ENCODE measurements around the gene SLC25A24.
"Not testable (repeated sequence)": the region's sequence is repeated elsewhere in the genome, so short reads cannot be mapped to it uniquely, and the experiment has no call there.

SLC25A24 gene

DNA sequence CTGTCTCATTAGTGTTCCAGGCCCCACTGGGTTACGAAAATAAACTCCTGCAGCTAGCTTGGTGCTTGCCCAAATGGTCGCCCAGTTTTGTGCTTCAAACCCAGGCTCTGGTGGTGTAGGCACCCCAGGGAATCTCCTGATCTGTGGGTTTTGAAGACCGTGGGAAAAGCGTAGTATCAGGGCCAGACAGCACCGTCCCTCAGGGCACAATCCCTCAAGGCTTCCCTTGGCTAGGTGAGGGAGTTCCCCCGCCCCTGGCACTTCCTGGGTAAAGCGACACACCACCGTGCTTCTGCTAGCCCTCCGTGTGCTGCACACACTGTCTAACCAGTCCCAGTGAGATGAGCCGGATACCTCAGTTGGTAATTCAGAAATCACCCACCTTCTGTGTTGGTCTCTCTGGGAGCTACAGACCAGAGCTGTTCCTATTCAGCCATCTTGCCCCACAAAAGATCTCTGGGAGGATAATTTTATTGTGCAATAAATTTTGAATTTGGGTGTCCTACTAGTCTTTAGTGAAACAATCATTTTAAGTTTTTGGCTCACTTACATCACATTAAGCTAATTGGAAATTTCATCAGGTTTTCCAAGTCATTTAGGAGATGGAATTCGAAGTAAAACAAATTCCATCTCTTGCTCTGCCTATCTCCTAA lies 9.4 kb upstream of the SLC25A24 start:
- no peak for DNase-seq

DNA sequence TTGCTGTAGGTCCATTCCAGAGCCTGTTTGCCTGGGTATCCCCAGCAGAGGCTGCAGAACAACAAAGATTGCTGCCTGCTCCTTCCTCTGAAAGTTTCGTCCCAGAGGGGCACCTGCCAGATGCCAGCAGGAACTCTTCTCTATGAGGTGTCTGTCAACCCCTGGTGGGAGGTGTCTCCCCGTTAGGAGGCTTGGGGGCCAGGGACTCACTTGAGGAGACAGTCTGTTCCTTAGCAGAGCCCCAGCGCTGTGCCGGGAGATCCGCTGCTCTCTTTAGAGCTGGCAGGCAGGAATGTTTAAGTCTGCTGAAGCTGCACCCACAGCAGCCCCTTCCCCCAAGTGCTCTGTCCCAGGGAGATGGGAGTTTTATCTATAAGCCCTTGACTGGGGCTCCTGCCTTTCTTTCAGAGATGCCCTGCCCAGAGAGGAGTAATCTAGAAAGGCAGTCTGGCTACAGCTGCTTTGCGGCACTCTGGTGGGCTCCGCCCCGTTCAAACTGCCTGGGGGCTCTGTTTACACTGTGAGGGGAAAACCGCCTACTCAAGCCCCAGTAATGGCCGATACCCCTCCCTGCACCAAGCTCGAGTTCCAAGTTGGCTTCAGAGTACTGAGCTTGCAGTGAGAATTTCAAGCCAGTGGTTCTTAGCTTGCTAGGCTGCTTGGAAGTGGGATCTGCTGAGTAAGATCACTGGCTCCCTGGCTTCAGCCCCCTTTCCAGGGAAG lies 8.7 kb upstream of the SLC25A24 start:
- peak in 1 of 2 experiments; percentile 21 for DNase-seq
- TF ChIP-seq GATA1 (IDR thresholded peaks at IDR 0.05; ENCODE audit: low read depth, low read length) (no peak), POLR2A (IDR thresholded peaks at IDR 0.05; ENCODE audit: low read length) (no peak)

More for the DNA sequence above, 9.4 kb upstream of the SLC25A24 start:
- TF ChIP-seq GATA1 (IDR thresholded peaks at IDR 0.05; ENCODE audit: low read depth, low read length) (no peak), POLR2A (IDR thresholded peaks at IDR 0.05; ENCODE audit: low read length) (no peak)

DNA sequence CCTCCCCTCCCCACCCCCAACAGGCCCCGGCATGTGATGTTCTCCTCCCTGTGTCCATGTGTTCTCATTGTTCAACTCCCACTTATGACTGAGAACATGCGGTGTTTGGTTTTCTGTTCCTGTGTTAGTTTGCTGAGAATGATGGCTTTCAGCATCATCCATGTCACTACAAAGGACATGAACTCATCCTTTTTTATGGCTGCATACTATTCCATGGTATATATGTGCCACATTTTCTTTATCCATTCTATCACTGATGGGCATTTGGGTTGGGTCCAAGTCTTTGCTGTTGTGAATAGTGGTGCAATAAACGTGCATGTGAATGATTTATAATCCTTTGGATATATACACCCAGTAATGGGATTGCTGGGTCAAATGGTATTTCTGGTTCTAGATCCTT lies 3.4 kb upstream of the SLC25A24 start:
- not testable (repeated sequence) for DNase-seq

DNA sequence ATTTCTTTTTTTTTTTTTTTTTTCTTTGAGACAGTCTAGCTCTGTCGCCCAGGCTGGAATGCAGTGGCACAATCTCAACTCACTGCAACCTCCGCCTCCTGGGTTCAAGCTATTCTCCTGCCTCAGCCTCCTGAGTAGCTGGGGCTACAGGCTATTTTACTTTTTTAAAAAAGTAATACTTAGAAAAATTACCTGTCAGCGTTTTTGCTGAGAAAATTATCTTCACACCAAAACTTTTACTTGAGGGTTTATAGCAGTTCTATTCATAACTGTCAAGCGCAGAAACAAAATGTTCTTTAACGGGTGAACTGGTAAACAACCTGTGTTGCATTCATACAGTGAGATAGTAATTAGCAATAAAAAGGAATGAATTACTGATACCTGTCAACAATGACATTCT lies 1.5 kb upstream of the SLC25A24 start:
- TF ChIP-seq GATA1 (IDR thresholded peaks at IDR 0.05; ENCODE audit: low read depth, low read length) (no peak), POLR2A (IDR thresholded peaks at IDR 0.05; ENCODE audit: low read length) (no peak)
- DNase-seq: no peak

DNA sequence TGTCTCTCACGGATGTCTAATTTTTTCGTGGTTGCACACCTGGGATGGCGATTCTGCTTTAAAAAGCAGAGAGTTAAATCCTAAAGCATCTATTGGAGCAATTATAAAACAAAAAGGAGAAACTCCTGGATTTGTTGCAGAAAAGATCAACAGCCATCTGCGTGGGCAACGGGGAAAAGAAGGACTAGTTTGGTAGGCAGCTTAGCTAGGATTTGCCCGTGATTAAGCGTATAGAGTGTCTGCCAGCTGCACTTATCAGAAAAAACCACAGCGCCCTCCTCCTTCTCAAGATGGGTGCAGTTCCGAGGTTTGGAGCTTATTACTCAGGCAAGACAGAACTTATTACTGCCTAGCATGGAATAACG lies 526 bp upstream of the SLC25A24 start:
- TF ChIP-seq GATA1 (IDR thresholded peaks at IDR 0.05; ENCODE audit: low read depth, low read length) (no peak), POLR2A (IDR thresholded peaks at IDR 0.05; ENCODE audit: low read length) (no peak)
- peak; percentile 44 for DNase-seq

DNA sequence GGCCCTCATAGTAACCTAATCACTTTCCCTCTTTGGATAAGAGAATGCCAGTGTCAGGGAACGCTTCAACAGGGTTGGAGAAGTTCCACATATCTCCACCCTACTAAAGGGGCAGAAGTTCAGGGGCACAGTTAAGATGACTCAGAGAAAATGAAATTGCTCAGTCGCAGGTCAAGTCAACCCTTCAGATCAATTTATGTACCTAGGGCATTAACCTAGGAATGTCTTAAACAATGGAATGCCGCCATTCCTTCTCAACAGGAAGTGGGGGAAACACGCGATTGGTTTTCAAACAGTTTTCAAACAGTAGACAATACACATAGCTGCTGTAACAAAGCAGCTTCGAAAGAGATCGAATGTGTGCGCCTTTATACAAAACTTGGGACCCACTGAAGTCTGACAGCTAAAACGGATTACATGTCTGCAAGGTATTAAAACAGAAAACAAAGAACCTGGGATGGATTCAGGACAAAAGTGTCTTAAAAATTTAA lies 897 bp downstream of the SLC25A24 start:
- TF ChIP-seq POLR2A (IDR thresholded peaks at IDR 0.05; ENCODE audit: low read length): no peak
- no peak for TF ChIP-seq GATA1 (IDR thresholded peaks at IDR 0.05; ENCODE audit: low read depth, low read length)
- DNase-seq: no peak

DNA sequence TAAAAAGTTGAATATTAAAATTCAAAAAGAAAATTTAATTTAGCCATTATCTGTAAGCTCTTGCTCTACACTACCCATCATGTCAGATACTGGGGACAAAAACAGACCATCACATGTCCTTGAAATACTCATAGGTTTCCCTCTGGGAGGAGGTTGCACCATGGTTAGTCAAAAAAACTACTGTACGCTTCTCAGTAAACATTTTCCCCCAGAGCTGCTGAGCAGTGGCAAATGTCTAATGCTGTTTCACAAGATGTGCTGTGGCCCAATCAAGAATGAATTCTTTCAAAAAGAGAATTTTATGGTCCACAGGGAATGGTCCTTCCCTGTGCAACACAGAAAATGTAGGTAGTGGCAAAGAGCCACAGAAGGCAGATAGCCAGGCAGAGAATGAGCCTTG lies 6.1 kb downstream of the SLC25A24 start:
- no peak for TF ChIP-seq GATA1 (IDR thresholded peaks at IDR 0.05; ENCODE audit: low read depth, low read length)
- TF ChIP-seq POLR2A (IDR thresholded peaks at IDR 0.05; ENCODE audit: low read length): no peak
- no peak for DNase-seq

DNA sequence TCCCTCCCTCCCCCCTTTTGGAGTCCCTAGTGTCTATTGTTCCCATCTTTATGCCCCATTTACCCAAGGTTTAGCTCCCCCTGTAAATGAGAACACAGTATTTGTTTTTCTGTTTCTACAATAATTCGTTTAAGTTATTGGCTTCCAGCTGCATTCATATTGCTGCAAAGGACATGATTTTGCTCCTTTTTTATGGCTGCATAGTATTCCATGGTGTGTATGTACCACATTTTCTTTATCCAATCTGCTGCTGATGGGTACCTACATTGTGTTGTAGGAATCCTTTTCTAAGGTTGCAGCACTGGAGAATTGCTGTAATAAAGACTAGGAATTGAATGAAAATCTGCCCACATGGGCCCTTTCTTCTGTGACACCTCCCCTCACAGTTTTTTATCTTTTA lies 6.8 kb downstream of the SLC25A24 start:
- TF ChIP-seq GATA1 (IDR thresholded peaks at IDR 0.05; ENCODE audit: low read depth, low read length) (no peak), POLR2A (IDR thresholded peaks at IDR 0.05; ENCODE audit: low read length) (no peak)
- no peak for DNase-seq

DNA sequence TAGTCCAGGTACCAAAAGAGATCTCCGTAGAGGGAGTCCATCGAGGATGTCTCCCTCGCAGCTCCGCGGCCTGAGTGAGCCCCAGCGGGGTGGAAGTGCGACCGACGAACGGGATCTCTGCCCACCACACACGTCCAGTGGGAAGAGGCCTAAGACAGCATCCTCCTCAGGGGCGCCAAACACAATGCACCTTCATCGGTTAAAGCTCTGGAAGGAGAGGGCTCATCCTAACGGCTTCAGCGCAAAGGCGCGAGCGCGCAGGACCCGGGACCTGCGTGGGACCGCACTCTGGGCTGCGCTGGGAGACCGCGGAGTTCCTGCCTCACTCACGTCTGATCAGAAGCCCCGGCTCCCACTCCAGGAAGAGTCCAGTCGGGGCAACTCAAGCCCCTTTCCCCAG lies 7.6 kb downstream of the SLC25A24 start:
- TF ChIP-seq POLR2A (IDR thresholded peaks at IDR 0.05; ENCODE audit: low read length): no peak
- no peak for TF ChIP-seq GATA1 (IDR thresholded peaks at IDR 0.05; ENCODE audit: low read depth, low read length)
- no peak for DNase-seq

DNA sequence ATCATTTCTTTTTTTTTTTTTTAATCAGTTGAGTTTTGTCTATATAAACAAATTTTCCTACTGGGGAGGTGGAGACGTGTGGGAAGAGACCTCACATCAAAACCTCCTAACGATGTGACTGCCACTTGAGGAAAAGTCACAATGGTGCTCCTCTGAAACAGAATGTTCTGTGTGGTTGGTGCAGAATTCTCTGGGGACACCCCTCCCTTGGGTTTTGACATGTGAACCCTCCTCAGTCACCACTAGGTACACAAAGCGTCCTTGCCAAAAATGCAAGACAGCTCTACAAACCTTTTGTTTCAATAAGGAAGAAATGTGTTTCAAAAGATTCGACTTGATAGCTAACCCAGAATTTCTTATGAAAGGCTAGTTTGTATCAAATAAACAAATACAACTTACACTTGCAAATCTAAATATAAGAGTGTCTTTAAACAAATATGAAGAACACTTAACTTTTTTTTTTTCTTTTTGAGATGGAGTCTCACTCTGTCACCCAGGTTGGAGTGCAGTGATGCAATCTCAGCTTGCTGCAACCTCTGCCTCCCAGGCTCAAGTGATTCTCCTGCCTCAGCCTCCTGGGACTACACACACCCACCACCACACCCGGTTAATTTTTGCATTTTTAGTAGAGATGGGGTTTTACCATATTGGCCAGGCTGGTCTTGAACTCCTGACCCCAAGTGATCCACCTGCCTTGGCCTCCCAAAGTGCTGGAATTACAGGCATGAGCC lies 9.3 kb downstream of the SLC25A24 start:
- TF ChIP-seq GATA1 (IDR thresholded peaks at IDR 0.05; ENCODE audit: low read depth, low read length) (no peak), POLR2A (IDR thresholded peaks at IDR 0.05; ENCODE audit: low read length) (no peak)
- no peak for DNase-seq

DNA sequence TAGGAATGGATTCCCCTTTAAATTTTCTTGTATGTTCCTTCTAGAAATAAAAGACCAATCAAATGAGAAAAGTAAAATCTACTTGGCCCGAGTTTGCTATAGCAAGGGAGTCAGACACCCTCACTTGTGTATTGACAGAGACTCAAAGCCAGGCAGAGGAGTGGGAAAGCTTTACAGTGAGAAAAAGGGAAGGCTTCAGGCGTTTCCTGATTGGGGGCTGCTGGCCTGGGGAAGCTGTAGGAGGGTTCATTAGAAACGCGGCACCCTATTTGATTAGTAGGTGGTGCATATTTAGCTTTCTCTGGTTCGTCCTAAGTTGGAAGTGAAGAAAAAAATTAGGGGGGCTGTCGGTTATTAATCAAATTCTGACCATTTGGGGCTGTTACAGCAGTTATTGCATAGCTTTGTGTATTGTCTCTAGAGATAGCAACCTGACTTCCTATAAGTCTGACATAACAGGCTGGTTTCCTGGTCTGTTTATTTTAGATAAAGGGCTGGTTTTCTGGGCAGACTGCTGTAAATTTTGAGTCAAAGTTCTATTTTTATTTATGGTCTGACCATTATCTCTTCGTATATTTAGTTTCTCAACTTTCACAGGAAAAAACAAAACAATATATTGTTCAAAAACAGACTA lies 10.0 kb downstream of the SLC25A24 start:
- no peak for TF ChIP-seq GATA1 (IDR thresholded peaks at IDR 0.05; ENCODE audit: low read depth, low read length)
- no peak for TF ChIP-seq POLR2A (IDR thresholded peaks at IDR 0.05; ENCODE audit: low read length)
- DNase-seq: peak; percentile 31 to 47

DNA sequence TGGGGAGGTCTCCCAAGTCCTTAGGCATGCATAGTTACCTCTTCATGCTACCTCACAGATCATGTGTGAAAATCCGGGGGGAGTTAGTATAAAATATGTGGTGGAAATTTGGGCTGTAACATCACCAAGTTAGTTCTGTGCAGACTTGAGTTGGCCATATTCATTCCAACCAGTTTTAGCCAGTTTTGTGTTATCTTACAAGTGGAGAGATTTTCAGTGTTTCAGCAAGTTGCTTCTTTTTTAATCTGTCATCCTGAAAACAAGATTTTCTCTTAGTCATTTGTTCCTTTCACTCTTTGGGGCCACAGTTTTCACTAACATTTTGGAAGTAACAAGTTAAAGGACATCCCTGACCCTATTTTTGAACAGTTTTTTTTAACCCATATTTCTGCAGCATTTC lies 11.3 kb downstream of the SLC25A24 start:
- TF ChIP-seq GATA1 (IDR thresholded peaks at IDR 0.05; ENCODE audit: low read depth, low read length): no peak
- TF ChIP-seq POLR2A (IDR thresholded peaks at IDR 0.05; ENCODE audit: low read length): no peak
- no peak for DNase-seq

DNA sequence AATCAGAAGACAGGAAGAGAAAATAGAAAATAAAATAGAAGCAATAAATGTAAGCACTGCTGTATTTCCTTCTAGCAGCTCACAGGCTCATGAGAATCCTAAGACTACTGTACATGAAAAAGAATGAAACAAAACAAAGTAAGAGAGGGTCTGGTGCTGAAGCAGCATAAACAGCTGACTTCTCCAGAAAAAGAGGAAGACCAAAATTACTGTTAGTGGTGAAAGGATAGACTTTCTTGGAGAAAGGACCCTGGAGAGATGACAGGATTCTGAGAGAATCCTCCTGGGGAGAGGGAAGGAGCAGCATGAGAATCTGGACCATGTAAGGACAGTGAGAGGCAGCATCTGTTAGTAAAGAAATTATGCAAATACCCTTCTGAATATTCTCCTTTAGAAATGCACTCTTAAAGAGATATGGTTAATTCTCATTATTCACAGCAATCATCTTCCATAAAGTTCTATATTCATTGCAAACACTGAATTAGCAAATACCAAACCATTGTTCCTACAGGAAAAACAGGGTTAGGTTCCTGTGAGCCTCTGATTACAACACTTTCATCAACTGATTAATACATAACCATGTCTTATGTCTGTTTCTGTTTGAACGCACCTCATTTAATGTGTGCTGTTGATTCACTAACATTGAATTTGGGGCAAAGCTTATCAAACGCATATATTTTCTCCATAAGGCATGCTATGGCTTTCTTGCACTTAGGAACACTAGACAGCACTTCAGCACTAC lies 17.0 kb downstream of the SLC25A24 start:
- DNase-seq: no peak
- no peak for TF ChIP-seq POLR2A (IDR thresholded peaks at IDR 0.05; ENCODE audit: low read length)
- TF ChIP-seq GATA1 (IDR thresholded peaks at IDR 0.05; ENCODE audit: low read depth, low read length): no peak

Data from erythroblast (primary cell).